ENCODE results near the gene SLC41A3.

DNA sequence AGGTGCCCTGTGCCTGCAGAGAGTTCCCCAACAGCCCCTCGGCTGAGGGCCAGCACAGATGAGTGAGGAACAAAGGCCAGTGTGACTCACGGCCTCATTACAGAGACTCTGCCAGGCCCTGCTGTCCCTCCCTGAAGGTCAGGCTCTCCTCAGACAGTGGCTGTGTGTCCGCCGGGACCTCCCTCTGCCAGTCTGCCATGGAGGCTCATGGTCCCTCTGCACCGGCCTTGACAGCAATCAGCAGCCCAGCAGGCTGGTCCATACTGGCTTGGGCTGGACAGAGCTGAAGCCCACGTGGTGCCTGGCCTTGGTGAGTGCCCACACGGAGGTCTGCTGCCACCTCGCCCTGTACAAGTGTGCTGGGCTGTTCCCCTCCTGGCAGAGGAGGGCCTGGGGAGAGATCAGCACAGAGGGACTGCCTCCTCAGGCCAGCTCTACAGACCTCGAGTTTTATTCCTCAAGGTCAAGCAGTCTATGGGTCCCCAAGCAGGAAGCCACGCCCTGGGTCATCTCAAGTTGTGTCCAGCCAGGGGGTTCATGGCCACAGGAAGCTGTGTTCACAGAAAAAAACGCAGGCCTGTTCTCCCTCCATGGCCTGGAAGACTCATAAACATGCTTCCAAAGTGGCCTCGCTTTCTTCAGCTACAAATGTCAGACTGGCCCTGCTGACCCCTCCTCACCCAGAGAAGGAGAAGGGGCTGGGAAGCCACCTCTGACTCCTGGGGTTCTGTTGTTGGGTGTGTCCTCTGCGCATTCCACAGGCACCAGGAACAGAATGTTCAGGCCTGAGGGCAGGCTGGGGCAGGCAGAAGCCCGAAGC, 27.0 kb downstream of the SLC41A3 start:
- no peak for TF ChIP-seq ZFX (IDR thresholded peaks at IDR 0.05; ENCODE audit: borderline replicate concordance)
- TF ChIP-seq CTCF (IDR thresholded peaks at IDR 0.05), result no peak

Data from 22Rv1 (cell line).